Activated CD8-positive, alpha-beta T cell treated with anti-CD3 and anti-CD28 coated beads for 36 hours (primary cell): Measurements from ENCODE around the gene MRPL11. TPM values are rescaled to one million over a fixed set of nuclear protein-coding genes. Genes with fewer than 3 reads are reported as not detected.

ENCODE experiments used
- ATAC-seq: fragments of 200-7000 bp; cut with Tn5 transposase; one replicate; pipeline ENCODE4 v1.10.0; 2021; ENCODE audit warnings: mild to moderate bottlenecking, moderate library complexity
- CTCF ChIA-PET: fragments of 350-600 bp; sonication (Branson Sonifier 250); formaldehyde crosslinking; loops from one replicate; lab custom pipeline; 2021; ENCODE audit warnings: antibody characterized with exemption; lab: Charles Lee
- POLR2A ChIA-PET: fragments of 350-600 bp; sonication (Branson Sonifier 250); formaldehyde crosslinking; loops from one replicate; lab custom pipeline; 2021; ENCODE audit warnings: antibody characterized with exemption; lab: Charles Lee
- DNase-seq: peaks from one replicate; pipeline ENCODE4 v3.0.0-alpha.2; 2020
- H3K27ac Mint-ChIP-seq: one replicate; pipeline ENCODE4 v1.8.0; 2021; ENCODE audit warnings: mild to moderate bottlenecking, mixed read lengths
- H3K27me3 Mint-ChIP-seq: one replicate; pipeline ENCODE4 v1.8.0; 2021; ENCODE audit warnings: mixed read lengths
- H3K36me3 Mint-ChIP-seq: one replicate; pipeline ENCODE4 v1.8.0; 2021; ENCODE audit warnings: low read depth, mixed read lengths
- H3K4me1 Mint-ChIP-seq: one replicate; pipeline ENCODE4 v1.8.0; 2021; ENCODE audit warnings: low read depth, mixed read lengths
- H3K4me3 Mint-ChIP-seq: one replicate; pipeline ENCODE4 v1.8.0; 2021; ENCODE audit warnings: mild to moderate bottlenecking, moderate library complexity, mixed read lengths
- H3K9me3 Mint-ChIP-seq: one replicate; pipeline ENCODE4 v1.8.0; 2021; ENCODE audit warnings: mixed read lengths
- intact Hi-C: fragments of 100-400 bp; cut with micrococcal nuclease; formaldehyde crosslinking; loops from one replicate; pipeline ENCODE4 v1.10.0; 2022
- total RNA-seq, 2 experiments: library from RNA; stranded (reverse); gene quantifications; one replicate each; pipeline ENCODE4 v1.2.3, GENCODE V29; 2021
- TF ChIP-seq, protein P1 (sequence below): fragments of 200-600 bp; IDR thresholded peaks from one replicate; pipeline ENCODE4 v1.8.0; 2022; ENCODE audit warnings: antibody characterized with exemption, mild to moderate bottlenecking

The MRPL11 gene
- 100 to 1,000 TPM; 135 to 142 TPM for total RNA-seq

DNA sequence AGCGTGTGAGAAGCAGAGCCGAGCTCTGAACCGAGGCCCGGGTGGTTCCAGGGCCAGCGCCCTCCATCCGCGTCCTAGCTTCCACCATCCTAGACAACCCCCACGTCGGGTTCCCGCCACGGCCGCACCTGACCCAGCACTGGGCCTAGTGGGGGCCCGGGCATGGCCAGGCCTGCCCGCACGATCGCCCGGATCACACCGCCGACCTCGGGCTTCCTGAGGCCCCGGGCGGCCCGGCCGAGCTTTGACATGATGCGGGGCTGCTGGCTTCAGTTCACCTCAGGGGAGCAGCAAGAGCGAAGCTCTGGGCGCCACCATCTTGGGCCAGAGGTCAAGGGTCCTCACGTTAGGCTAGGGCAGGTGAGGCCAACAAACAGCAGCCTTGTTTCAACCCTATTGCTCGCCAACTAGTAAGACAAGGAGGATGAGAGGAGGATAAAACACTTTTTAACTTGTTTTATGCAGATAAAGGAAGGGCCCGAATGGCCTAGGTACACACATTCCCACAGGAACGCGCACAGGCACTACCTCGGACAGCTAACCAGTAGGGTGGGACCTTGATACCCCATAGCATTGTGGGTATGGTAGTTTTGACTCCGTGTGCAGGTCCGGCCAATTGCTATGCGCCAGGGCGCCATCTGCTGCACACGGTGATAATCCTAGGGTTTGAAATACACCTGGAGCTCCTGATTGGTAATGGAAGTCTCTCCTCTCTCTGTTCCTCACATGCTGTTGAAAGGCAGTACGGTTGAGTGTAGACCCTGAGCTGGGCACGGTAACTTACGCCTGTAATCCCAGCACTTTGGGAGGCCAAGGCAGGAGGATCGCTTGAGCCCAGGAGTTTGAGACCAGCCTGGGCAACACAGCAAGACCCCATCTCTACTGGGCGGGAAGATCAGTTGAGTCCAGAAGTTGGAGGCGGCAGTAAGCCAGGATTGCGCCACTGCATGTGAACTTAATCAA lies at the start of gene MRPL11:
TSS of gene MRPL11 (minus strand) at position 345 of the 963 bp plus-strand sequence. CDS start at position 251, 94 bp downstream.
- peaks cover 11% of the 10 kb centered on the region for H3K9me3 Mint-ChIP-seq
- POLR2A ChIA-PET: interaction anchor here (0.7 to 1.6 kb wide), 11 partner anchors 14 to 107 kb away, joined by 3 to 6 read pairs (median 3); partner anchors contain the start of genes ACTN3, B4GAT1, DPP3 and ZDHHC24
- ATAC-seq: peak; percentile 99

DNA sequence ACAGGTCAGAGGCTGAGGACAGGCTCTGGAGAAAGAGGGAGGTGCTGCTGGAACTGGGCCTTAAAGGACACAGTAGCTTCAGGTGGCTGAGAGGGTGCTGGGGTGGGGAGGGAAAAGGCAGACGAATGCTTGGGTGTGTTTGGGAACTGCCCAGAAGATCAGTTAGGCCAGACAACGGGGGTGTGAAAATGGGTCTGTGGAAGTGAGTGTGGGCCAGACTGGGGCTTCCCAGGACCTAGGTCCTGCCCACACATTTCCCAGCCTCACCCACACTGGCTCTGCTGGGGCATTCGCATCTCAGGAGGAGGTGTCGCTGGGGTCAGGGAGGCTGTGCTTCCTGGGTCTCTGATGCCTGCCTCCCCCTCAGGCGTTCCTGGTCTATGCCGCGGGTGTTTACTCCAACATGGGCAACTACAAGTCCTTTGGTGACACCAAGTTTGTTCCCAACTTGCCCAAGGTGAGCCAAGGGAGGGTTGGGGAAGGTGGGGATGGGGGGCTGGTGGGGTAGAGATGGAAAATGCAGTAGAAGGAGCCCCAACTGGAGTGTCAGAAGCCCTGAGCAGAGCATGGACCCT lies 46.2 kb upstream of the MRPL11 start:
- H3K4me1 Mint-ChIP-seq: peaks cover 17% of the 10 kb centered on the region
- H3K27me3 Mint-ChIP-seq: no peaks in the 10 kb centered on the region
- intact Hi-C loops: loop anchor here (10.0 kb wide), 1 partner anchor 60 kb away; the partner anchor contains the start of genes ACTN3 and ZDHHC24
- TF ChIP-seq, protein P1, sequence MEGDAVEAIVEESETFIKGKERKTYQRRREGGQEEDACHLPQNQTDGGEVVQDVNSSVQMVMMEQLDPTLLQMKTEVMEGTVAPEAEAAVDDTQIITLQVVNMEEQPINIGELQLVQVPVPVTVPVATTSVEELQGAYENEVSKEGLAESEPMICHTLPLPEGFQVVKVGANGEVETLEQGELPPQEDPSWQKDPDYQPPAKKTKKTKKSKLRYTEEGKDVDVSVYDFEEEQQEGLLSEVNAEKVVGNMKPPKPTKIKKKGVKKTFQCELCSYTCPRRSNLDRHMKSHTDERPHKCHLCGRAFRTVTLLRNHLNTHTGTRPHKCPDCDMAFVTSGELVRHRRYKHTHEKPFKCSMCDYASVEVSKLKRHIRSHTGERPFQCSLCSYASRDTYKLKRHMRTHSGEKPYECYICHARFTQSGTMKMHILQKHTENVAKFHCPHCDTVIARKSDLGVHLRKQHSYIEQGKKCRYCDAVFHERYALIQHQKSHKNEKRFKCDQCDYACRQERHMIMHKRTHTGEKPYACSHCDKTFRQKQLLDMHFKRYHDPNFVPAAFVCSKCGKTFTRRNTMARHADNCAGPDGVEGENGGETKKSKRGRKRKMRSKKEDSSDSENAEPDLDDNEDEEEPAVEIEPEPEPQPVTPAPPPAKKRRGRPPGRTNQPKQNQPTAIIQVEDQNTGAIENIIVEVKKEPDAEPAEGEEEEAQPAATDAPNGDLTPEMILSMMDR: no peak
- H3K9me3 Mint-ChIP-seq: no peaks in the 10 kb centered on the region
- DNase-seq: no peak
- ChIA-PET CTCF (interaction anchor here (1.4 kb wide), 1 partner anchor 78 kb away, joined by 4 read pairs; no protein-coding TSS in a partner anchor), POLR2A (interaction anchor here (1.0 kb wide), 1 partner anchor 140 kb away, joined by 3 read pairs; no protein-coding TSS in a partner anchor)
- H3K36me3 Mint-ChIP-seq: peaks cover 10% of the 10 kb centered on the region
- H3K4me3 Mint-ChIP-seq: no peak overlapping the region
- peak overlapping the region; percentile 55 for H3K27ac Mint-ChIP-seq
- ATAC-seq: no peak

More for the DNA sequence above, at the start of gene MRPL11:
- H3K27me3 Mint-ChIP-seq: peaks cover 1% of the 10 kb centered on the region
- intact Hi-C loops: loop anchor here (5.0 kb wide), 1 partner anchor 34 kb away; no protein-coding TSS in a partner anchor
- peak within 1 kb of the TSS; percentile 96 for H3K4me3 Mint-ChIP-seq
- DNase-seq: peak; percentile 97
- TF ChIP-seq, protein P1: peak; percentile 58
- H3K4me1 Mint-ChIP-seq: peaks cover 20% of the 10 kb centered on the region
- H3K36me3 Mint-ChIP-seq: peaks cover 22% of the 10 kb centered on the region
- CTCF ChIA-PET: interaction anchor here (0.6 to 2.8 kb wide), 33 partner anchors 9 to 285 kb away, joined by 3 to 18 read pairs (median 4); partner anchors contain the start of genes DPP3, PELI3, RBM4 and RBM4B
- peak within 1 kb of the TSS; percentile 98 for H3K27ac Mint-ChIP-seq

DNA sequence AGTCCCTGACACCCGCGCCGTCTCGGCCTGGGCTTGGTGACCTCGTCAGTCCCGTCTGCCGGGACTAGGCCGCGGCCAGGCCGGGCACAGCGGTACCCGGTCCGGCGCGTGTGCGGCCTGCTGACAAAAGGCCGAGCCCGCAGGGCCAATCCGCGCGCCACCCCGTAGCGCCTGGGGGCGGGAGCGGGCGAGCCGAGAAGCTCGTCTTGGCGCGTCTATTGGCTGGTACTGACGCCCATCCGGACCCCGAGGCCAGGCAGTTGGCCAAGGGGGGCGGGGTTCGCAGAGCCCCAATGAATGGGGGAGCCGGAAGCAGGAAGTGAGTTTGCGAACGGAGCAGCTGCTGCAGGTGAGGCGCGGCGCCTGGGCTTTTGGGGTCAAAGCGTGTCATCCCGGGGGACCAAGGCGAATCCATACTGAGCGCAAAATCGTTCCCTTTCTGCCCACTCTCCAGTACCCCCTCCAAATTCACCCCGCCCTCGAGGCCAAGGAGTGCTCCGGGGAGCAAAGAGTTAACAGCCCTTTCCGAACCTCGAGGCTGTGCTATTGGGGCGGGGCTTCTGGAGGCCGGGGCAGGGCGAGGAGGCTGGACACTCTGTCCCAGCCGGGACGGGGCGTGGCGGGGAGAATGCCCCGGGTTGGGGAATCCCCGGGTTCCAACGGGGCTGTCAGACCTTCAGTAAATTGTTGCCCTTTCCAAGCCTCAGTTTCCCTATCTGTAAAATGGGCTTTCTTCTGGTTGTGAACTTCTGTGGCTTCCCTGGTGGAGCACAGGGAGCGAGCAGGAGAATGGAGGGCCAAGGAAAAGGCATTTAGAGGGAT lies 41.7 kb upstream of the MRPL11 start, which contains the start of gene DPP3:
TSS of gene DPP3 (plus strand) at position 318 of the 822 bp plus-strand sequence. CDS start 1,767 bp downstream, outside the sequence.
- ChIA-PET CTCF (interaction anchor here (0.6 to 3.2 kb wide), 16 partner anchors 8 to 198 kb away, joined by 3 to 36 read pairs (median 6); partner anchors contain the start of genes BBS1, MRPL11, NPAS4 and PELI3), POLR2A (interaction anchor here (0.6 to 2.2 kb wide), 10 partner anchors 9 to 268 kb away, joined by 3 to 11 read pairs (median 4); partner anchors contain the start of genes CTSF and MRPL11)
- Mint-ChIP-seq H3K9me3 (no peaks in the 10 kb centered on the region), H3K4me3 (peak within 1 kb of the TSS; percentile 83), H3K27me3 (no peaks in the 10 kb centered on the region), H3K4me1 (peaks cover 29% of the 10 kb centered on the region), H3K36me3 (peaks cover 8% of the 10 kb centered on the region), H3K27ac (peak within 1 kb of the TSS; percentile 91)
- TF ChIP-seq, protein P1: no peak
- DNase-seq (peak; percentile 98), ATAC-seq (peak; percentile 98)
- intact Hi-C loops: loop anchor here (10.0 kb wide), 1 partner anchor 64 kb away; the partner anchor contains the start of genes ACTN3 and ZDHHC24

DNA sequence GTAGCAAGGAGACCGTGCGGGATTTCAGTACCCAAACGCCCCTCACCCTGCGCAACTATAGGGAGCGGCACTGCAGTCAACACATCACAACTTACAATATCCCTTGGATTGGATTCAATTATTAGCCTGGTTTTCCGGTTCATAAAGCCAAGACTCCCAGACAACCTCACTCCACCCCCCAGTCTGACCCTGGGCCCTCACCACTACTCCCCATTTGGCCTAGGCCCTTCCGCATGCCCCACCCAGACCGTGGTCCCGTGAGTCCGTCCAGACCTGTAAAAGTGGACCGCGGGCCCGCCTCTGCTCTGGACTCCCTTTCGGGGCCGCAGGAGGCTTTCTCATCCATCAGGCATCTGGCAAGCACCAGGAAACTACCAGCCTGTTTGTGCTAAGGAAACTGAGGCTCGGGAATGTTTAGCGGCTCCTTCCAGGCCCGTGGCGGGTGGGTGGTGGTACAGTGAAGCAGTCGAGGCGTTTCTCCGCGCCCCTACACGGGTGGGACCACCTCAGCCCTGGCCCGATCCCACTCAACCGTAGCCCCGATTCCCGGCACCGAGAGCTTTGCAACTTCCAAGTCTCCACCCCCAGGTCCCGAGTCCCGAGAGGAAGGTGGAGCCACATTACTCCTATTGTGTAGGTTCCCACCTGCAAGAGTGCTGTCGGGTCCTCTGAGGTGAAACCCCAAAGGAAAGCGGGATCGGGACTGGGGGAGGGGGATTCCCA lies 40.9 kb upstream of the MRPL11 start:
- H3K4me3 Mint-ChIP-seq: peak overlapping the region; percentile 83
- TF ChIP-seq, protein P1: no peak
- peaks cover 8% of the 10 kb centered on the region for H3K36me3 Mint-ChIP-seq
- ChIA-PET POLR2A (interaction anchor here (0.6 to 2.2 kb wide), 15 partner anchors 9 to 933 kb away, joined by 3 to 11 read pairs (median 3); partner anchors contain the start of genes CTSF, MRPL11, PELI3 and SLC29A2), CTCF (interaction anchor here (0.7 to 3.2 kb wide), 32 partner anchors 8 to 198 kb away, joined by 3 to 36 read pairs (median 4); partner anchors contain the start of genes BBS1, CTSF, MRPL11 and NPAS4)
- H3K27me3 Mint-ChIP-seq: no peaks in the 10 kb centered on the region
- H3K4me1 Mint-ChIP-seq: peaks cover 26% of the 10 kb centered on the region
- no peaks in the 10 kb centered on the region for H3K9me3 Mint-ChIP-seq
- no peak for ATAC-seq
- no peak for DNase-seq
- H3K27ac Mint-ChIP-seq: peak overlapping the region; percentile 91
- intact Hi-C loops: loop anchor here (5.0 to 10.0 kb wide), 2 partner anchors 65 to 72 kb away; partner anchors contain the start of genes ACTN3 and ZDHHC24
